Endometrium (tissue), 2 donors: ENCODE results near the gene COL1A1.
A peak's percentile ranks its signal among the peaks of the same experiment; 100 is the strongest.

Experiments used
- FAIRE-seq: peaks from 2 replicates; lab custom pipeline; 2012; peaks lifted over from hg19 to GRCh38; lab: Jason Lieb, UNC
- donor health status: control.
- donor health status: control.

Gene COL1A1

DNA sequence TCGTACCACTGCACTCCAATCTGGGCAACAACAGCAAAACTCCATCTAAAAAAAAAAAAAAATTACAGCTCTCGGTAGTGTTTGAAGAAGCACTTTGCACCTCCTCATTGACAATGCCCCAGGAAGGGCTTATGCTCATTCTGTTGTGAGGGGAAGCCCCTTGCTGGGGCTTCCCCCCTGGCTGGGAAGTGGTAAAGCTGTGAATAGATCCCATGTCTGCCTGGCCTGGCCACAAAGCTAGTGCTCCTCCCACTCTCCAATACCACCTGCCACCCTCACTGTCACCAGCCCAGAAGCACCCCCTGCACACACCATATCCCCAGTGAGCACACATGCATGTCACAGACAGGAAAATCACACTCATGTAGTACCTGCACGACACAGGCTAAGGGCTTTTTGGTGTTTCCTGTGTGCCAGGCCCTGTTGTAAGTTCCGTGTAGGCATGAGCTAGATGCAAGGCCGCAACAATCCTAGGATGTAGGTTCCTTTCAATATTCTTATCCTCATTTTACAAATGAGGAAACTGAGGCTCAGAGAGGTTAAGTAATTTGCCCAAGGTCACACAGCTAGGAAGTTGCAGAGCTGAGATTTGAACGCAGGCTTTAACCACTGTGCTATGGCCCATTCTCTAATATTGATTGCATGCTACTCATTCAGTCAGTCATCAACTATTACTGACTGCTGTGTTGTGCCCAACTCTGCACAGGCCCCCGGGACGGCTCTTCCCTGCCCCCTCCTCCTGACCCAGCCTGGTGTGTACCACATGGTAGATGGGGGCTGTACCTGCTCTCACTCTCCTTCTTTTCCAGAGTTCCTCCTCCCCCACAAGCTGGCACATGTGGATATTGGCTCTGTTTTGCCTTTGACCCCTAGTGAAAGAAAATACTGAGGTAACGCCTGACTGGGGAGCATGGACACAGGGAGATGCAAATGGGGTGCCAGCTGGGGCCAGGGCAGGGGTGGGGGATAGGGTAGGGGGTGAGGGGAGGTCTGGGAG is 11.9 kb upstream of the COL1A1 start:
- no peak for FAIRE-seq

DNA sequence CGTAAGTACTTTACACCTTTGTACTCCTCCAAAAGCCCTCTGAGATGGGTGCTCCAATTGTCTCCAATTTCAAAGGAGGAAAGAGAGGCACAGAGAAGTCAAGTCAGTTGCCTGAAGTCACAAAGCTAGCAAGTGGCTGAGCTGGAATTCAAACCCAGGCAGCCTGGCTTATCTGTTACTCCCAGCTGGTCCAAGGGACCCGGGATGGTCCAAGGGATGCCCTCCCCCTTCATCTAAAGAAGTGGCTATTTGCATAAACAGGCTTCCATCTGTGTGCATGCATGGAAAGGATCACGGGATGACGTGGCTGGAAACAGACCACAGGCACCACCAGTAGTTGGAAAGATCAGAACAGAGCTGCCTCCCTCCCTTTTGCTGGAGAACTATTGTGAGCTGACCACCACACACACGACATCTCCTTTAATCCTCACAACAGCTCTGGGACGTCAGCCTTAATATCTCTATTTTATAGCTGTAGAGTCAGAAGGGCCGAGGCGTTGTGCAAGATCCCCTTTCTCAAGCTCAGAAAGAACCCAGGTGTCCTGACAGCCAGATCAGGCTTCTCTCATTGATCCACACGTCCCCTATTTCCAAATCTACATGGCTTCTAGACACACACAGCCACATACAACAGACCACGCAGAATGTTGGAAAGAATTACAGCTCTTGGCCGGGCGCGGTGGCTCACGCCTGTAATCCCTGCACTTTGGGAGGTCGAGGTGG is 10.9 kb upstream of the COL1A1 start:
- no peak for FAIRE-seq

DNA sequence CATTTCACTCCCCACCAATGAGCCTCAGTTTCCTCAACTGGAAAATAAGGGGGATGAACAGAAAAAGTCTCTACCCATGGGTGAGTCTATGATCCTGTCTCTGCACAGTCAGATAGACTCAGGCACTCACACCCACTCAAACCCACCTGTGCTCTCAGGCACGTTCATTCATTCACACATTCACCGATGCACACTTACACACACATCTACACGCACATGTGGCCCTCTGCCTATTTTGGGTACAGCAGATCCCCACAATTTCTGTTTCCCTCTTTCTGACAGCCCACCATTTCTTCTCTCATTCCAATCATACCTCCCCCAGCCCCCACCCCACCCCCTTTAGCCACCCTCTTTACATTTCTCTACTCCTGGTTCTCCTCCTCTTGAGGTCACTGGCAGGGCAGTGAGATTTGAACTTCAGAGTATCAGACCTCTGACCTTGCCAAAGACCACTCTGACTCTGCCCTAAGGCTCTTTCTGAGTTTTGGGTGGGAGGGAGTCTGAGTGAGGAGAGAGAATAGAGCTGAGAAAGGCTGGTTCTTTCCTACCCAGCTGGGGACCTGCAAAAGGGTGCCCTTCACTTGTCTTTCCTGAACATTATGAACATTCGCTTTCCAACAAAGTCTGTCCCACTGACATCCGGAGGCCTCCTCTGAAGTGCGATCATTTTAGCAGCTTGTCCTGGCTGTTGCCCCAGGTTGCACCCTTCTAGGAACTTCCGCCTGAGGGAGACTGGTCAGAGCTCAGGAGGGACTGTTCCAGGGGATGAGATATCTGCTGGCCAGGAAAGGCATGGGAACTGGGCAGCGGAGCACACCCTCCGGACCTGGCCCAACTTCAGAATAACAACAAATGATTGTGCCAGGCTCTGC is 10.1 kb upstream of the COL1A1 start:
- no peak for FAIRE-seq

DNA sequence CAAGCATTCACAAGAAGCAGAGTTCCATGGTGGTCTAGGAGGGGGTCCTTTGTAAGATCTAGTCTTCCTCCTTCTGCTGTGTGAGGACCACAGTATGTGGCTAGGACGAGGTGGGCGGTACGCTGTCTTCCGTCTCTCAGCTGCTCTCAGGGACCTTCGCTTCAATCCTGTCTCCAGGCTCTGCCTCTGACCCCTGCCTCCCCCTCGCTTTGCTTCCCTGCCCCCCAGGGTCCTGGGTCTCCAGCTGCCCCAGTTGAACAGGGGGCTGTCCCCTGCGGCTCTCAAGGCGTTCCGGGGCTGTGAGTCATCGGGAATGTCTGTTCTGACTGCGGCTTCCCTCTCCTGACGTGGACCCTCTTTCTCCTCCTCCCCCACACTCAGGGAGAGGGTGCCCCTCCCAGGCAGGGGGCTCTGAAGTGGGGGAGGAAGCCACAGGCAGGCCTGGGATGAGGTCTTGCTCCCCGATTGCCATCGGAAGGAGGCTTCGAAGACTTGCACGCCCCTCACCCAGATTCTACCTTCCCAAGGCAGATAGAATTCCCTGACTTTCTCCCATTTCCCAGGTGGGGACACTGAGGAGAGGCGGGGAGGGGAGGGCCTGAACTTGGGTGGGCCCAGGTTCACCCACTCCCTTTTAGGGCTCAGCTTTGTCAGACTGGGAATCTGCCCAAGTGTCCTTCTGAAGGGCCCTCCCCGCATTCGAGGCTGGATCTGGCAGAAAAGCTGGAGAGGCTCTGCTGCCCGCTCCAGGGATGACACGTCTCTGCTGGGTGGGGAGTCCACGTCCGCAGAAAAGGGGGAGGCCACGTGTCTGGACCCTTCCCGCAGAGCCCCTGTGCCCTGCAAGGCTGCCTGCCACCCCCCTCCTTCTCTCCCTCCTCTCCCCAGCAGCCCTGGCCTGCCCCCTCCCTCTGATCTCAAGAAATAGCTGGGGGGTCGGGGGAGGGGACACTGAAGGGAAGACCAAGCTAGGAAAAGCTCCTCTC is 9.1 kb upstream of the COL1A1 start:
- no peak for FAIRE-seq

DNA sequence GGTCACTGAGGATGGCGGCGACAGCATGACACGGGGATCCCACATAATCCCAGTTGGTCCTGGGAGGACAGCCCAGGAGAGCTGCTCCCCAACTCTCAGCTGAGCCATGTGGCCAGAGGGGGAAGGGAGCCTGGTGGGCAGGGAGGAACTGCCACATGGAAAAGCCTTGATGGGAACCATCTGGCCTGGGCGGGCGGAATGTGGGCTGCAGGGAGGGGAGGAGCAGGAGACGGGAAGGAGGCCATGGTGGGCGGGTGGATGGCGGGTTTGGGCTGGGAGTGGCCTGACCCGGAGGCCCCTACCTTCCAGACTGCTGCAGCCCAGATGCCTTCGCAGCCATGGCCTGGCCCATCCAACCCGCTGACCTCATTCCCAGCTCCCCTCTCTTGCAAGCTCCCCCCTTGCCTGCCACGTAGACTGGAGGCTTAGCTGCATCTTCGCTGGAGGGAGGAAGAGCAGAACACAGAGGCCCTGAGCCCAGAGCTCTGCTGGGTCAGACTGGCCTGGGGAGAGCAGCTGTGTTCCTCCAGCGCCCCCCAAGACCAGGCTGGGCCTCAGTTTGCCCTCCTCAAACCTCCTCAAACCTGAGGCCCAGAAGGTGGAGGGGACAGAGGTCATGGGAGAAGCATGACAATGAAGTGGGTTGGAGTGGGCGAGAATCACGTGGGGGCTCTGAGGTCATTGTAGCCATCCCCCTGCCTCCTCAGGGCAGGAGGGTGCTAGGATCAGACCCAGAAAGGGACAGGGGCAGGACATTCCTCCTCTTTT is 8.2 kb upstream of the COL1A1 start:
- FAIRE-seq: peak; percentile 69

DNA sequence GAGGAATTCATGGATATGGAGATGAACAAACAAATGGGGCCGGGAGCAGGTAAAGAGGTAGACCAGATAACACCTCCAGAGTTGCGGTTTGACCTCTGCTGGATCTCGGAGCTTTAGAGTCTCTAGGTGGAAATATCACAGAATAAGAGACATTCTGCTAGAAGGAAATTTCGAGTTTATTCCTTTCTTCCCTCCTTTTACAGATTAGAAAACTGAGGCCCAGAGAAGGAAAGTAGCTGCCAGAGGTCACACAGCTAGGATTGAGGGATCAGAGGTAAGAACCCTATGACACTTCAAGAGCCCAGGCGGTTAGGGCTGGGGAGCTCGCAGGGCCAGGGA is 7.7 kb upstream of the COL1A1 start:
- FAIRE-seq: no peak

DNA sequence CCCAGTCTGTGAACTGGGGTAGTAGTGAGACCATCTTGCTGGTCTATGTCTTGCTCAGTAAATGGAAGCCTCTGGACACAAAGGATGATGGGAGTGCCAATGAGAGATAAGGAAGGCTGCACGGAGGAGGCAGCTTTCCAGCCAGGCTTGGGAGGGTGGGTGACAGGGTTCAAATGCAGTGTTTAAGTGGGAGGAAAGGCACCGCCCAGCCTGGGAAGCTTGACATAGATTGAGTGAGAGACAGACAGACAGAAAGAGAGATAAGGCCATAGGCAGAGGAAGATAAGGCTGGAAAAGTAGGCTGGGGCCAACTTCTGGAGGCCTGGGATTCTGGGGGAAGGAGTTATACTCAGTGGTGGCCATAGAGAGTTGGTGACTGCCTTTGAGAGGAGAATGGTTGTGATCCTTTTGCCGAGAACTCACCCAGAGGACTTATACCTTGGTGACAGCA is 7.2 kb upstream of the COL1A1 start:
- FAIRE-seq: no peak

DNA sequence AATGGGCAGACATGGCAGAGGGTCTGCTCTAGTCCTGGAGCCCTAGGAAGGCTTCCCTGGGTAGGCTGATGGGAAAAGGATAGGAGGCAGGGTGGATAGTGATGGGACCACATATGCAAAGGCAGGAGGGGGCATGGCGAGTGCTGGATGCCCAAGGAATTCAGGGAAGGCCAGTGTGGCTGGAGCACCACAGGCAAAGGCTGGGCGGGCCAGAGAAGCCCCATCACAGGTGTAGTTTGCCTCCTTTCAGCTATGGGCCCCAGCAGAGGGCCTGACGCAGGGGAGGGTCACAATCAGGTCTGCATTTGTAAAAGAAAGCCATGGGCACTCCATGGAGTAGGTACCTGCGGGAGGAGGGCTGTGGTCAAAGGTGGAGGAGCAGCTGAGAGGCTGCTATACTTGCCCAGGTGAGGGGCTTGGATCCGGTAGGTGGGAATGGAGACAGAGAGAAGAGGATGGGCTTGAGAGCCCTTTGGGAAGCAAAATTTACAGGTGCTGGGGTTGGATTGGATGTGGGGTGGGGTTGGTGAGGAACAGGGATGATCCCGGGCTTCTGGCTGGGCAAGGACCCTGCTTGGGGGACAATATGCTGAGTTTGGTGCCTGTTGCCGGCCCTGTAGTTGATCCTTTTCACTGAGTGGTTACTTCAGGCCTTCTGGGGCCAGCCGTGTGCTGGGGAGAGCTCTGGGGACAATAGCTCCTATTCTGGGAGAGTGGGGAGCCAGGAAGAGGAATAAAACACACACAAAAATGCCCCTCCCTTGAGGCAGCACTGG is 6.5 kb upstream of the COL1A1 start:
- no peak for FAIRE-seq

DNA sequence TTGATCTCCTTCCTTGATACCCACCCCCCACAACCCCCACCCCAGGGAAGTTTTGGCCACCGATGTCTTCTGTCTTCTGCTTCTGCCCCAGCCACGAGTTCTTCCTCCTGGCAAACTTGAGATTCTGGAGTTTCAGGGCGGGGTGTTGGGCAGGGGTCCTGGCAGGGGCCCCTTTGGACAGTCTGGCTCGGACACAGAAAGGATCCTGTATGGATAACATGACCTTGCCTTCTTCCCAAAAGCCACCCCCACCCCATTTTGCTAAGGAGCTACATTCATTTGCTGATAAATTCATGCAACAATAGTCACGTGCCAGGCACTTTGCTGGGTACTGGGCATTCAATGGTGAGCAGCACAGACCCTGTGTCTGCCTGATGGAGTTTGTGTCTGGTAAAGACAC is 5.9 kb upstream of the COL1A1 start:
- no peak for FAIRE-seq

DNA sequence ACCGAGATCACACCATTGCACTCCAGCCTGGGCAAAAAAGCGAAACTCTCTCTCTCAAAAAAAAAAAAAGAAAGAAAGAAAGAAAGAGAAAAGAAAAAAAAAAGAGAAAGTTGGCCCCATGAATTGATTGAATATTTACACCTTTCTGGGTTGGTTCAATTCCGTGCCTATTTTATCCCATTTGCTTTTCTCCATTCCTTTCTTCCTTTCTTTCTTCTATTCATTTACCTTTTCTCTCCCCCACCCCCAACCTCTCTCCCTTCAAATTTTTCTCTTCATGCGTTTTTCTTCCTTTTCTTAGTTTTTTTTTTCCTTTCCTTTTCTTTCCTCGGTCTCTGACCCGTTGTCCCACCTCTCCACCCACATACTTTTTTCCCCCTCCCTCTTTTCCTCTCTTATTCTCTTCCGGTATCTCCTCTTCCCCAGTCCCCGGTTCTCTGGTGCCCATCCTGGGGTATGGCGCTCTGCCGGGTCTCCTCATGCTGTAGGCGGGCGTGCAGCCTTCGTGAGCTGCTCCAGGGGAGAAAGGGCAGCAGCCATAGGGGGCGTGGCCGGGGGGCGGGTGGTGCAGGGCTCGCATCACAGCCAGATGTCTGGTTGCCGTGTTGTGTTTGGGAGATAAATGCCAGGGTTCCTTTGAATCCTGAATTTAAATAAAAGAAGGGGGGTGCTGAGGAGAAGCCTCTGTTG is 5.3 kb upstream of the COL1A1 start:
- FAIRE-seq: no peak

DNA sequence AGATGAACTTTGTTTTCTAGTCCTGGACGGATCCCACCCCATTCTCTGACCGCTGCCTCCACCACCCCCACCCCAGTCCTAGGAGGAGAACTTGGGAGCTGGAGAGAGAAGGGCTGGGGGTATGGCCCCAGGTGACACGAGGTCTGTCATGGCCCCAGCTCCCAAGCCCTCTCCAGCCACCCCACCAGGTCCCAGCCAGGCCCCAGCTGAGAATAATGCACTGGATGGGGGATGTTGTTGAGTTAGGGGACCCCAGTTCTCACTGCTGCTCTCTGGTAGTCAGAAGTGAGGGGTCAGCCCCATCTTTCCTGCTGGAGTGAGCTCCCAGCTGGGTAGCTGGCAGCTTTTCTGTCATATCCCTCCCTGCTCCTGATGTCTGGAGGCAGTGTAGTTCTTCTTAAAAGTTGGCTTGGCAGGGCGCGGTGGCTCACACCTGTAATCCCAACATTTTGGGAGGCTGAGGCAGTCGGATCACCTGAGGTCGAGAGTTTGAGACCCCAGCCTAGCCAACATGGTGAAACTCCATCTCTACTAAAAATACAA is 4.6 kb upstream of the COL1A1 start:
- no peak for FAIRE-seq

DNA sequence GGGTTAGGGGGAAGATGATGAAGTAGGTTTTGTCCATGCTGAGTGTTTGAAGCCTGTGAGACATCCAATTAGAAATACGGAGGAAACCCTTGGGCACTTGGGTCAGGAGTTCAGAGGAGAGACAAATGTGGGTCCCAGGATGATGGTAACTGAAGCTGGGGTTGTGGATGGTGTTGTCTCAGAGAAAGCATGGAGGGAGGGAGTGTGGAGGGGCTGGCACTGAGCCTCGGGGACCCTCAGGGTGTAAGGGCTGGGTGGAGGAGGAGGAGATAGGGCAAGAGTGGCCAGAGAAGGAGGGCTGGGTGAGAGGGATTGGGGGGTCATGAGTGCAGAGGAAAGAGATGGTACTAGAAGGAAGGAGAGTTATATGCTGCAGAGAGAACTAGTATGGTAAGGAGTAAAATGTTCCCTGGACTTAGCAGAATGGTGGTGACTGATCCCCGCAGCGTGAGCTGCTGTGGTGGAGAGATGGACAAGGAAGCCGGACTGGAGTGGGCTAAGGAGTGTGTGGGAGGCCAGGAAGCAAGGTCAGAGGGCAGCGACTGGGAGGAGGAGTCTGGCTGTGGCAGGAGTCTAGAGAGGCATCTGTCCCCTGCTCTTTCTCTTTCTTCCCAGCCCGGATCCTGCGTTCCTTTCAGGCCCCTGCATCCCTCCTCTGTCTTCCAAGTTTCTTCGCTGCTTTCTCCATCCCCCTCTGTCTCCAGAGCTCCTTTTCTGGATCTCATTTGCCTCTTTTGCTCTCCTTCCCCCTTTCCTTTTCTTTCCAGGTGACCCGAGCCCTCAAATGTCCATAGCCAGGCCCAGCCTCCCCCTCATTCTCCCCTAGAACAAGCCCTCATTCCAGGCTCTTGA is 3.9 kb upstream of the COL1A1 start:
- FAIRE-seq: no peak

DNA sequence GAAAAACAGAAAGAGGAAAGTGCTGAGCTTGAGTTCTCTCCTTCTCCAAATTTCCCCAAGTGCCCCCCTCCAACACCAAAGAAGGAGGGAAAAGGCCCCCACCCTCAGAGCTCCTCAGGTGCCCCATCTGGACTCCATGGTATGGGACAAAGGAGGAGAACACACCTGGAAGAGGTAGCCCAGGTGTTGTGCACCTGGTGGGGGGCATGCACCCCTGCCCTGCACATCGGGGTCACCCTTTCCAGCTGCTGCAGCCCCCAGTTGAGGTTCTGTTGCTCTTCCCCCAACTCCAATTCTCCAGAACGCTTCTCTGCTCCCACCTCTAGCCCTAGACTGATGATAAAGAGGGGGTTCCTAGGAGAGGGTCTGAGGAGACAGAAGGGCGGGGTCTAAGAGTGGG is 3.0 kb upstream of the COL1A1 start:
- no peak for FAIRE-seq

DNA sequence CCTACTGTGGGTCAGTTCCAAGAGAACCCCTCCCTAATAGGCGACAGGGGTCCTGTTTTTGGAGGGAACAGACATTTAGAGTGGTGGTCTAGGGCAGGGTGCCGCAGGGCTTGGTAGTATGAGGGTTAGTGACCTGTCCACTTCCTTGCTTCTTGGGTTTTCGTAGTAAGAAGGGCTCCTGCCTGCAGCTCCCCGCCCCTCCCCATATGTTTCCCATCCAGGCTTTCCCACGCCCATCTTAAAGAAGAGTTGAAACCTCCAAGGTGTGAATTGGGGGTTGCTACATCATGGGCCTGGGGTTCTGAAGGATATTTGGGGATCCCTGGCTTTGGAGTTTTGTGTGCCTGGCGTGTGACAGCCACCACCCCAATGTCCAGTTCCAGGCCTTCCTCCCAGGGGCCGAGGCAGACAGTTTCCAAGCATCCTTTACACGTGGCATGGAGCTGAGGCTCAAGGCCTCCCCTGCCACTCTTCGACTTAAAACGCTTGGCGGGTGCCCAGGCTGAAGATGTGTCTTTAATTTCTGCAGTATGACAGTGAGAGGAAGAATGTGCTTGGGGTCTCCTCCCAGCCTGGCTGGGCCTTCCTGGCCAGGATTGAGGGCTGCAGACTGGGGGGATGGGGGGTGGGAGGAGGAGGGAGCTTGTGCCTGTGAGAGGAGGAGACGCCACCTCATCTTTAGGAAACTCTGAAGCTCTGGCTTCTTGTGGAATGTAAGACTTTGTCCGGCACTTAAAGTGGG is 2.3 kb upstream of the COL1A1 start:
- FAIRE-seq: no peak

DNA sequence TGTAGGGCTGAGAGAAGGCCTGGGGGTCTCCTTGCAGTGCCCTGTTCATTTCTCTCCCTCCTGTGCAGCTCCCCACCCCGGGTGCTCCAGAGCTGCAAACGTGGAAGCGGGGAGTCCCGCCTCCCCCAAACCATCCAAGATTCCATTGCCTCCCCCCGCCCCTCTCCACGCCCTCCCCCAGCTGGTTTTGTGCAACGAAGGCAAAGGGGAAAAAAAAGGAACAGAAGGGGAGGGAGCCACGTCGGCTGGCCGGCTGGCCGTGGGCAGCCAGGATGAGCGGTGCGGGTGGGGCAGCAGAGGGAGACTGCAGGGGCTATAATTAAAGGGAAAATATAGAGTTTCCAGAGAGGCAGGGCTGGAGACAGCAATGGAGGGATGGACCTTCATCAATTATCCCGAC is 1.7 kb upstream of the COL1A1 start:
- FAIRE-seq: no peak

DNA sequence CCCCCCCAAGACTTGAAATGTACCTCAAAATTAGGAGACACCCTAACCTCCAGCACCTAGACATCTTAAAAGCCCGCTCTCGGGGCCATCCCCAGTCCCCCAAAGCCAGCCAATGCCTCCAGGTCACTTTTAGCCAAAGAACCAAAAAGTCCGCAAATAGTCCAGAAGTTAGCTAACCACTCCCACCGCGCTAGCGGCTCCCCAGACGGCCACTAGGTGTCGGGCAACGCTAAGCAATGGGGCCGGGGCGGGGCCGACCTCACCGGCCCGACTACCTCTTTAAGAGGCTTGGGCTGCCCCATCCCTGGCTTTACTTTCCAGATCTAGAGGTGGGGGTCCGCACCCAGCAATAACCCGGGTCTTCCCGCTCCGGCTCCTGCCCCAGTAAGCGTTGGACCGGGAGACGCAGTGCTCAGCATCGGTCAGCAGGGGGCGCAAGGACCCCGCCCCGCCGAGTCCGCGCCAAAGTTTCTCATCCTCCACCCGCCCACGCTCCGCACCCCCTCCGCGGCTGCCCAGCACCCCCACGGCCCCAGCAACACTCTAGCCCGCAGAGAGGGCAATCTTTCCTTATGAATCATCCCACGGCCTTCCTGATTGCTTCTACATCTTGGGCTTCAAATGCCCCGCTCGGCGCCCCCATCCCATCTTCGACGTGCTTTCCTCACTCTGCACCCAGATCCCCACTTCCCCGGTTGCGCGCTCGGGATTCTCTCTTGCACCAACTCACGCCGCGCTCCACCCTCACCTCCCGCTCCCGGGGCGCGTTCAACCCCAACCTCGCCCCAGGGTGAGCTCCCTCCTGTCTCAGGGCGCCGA is 765 bp downstream of the COL1A1 start:
- peak; percentile 80 for FAIRE-seq
